Astrocyte (in vitro differentiated cells and primary cell): ENCODE measurements around the gene NFATC3. TPM values are rescaled to one million over a fixed set of nuclear protein-coding genes. Genes with fewer than 3 reads are reported as not detected.

Experiments
- DNase-seq: peaks from one replicate; pipeline ENCODE4 v3.0.0-alpha.2; 2010; ENCODE audit warnings: low read depth
- FAIRE-seq: peaks from 2 replicates; lab custom pipeline; 2011; peaks lifted over from hg19 to GRCh38; lab: Jason Lieb, UNC
- H2AFZ ChIP-seq: 2 replicates; pipeline ENCODE4 v1.6.0; 2012; ENCODE audit warnings: low read depth, low read length, inconsistent platforms
- H3K27ac ChIP-seq: 2 replicates; pipeline ENCODE4 v1.5.1; 2011; ENCODE audit warnings: low read depth, low read length, inconsistent platforms
- H3K27me3 ChIP-seq: 2 replicates; pipeline ENCODE4 v1.6.0; 2011; ENCODE audit warnings: low read length, inconsistent platforms; ENCODE audit not compliant: insufficient read depth
- H3K36me3 ChIP-seq: 2 replicates; pipeline ENCODE4 v1.5.1; 2011; ENCODE audit warnings: low read length, inconsistent platforms; ENCODE audit not compliant: insufficient read depth
- H3K4me1 ChIP-seq: 2 replicates; pipeline ENCODE4 v1.5.1; 2011; ENCODE audit warnings: low read length, inconsistent platforms; ENCODE audit not compliant: insufficient read depth
- H3K4me2 ChIP-seq: 2 replicates; pipeline ENCODE4 v1.6.0; 2012; ENCODE audit warnings: low read length, inconsistent platforms
- H3K4me3 ChIP-seq: 2 replicates; pipeline ENCODE4 v1.5.1; 2011; ENCODE audit warnings: low read depth, mild to moderate bottlenecking, low read length, inconsistent platforms; ENCODE audit not compliant: insufficient read depth
- H3K79me2 ChIP-seq: 2 replicates; pipeline ENCODE4 v1.6.0; 2012; ENCODE audit warnings: mild to moderate bottlenecking, low read length, inconsistent platforms; ENCODE audit not compliant: insufficient read depth
- H3K9ac ChIP-seq: 2 replicates; pipeline ENCODE4 v1.6.0; 2012; ENCODE audit warnings: mild to moderate bottlenecking, low read length, inconsistent platforms
- H3K9me3 ChIP-seq: 2 replicates; pipeline ENCODE4 v1.5.1; 2012; ENCODE audit warnings: low read depth, mild to moderate bottlenecking, low read length, inconsistent platforms; ENCODE audit not compliant: insufficient read depth
- H4K20me1 ChIP-seq: 2 replicates; pipeline ENCODE4 v1.6.0; 2012; ENCODE audit warnings: low read length, inconsistent platforms; ENCODE audit not compliant: insufficient read depth
- H3K27ac Mint-ChIP-seq: one replicate; pipeline ENCODE4 v1.8.0; 2021; ENCODE audit warnings: mild to moderate bottlenecking, mixed read lengths; ENCODE audit not compliant: unreplicated experiment
- H3K27me3 Mint-ChIP-seq: one replicate; pipeline ENCODE4 v1.8.0; 2021; ENCODE audit warnings: low read depth, mixed read lengths; ENCODE audit not compliant: unreplicated experiment
- H3K36me3 Mint-ChIP-seq: one replicate; pipeline ENCODE4 v1.8.0; 2021; ENCODE audit warnings: low read depth, mixed read lengths; ENCODE audit not compliant: unreplicated experiment
- H3K4me1 Mint-ChIP-seq: one replicate; pipeline ENCODE4 v1.8.0; 2021; ENCODE audit warnings: low read depth, mixed read lengths; ENCODE audit not compliant: unreplicated experiment
- H3K4me3 Mint-ChIP-seq: one replicate; pipeline ENCODE4 v1.8.0; 2021; ENCODE audit warnings: mild to moderate bottlenecking, moderate library complexity, mixed read lengths; ENCODE audit not compliant: unreplicated experiment
- H3K9me3 Mint-ChIP-seq: one replicate; pipeline ENCODE4 v1.8.0; 2021; ENCODE audit warnings: mild to moderate bottlenecking, mixed read lengths; ENCODE audit not compliant: unreplicated experiment
- CTCF ChIP-seq: IDR thresholded peaks from 2 replicates; pipeline ENCODE4 v1.5.1; 2011; ENCODE audit warnings: low read depth, mild to moderate bottlenecking, inconsistent platforms, low read length, moderate library complexity; ENCODE audit not compliant: insufficient read depth
- EZH2 ChIP-seq: IDR thresholded peaks from 2 replicates; pipeline ENCODE4 v1.6.1; 2012; ENCODE audit warnings: mild to moderate bottlenecking, low read length, inconsistent platforms; ENCODE audit not compliant: insufficient read depth
- total RNA-seq: library from RNA; stranded (reverse); gene quantifications from 2 replicates; pipeline ENCODE4 v1.2.1, GENCODE V29; 2021

NFATC3 gene
- total RNA-seq, 1 donor from 2014 or later, result 34.0 TPM

- no peaks in the 10 kb centered on the region for H3K9me3 Mint-ChIP-seq
- Histone ChIP-seq H3K79me2 (peaks cover 4% of the 10 kb centered on the region), H3K27me3 (no peaks in the 10 kb centered on the region), H2AFZ (no peak overlapping the region), H3K4me3 (no peak overlapping the region), H3K4me2 (no peak overlapping the region), H3K36me3 (no peaks in the 10 kb centered on the region), H3K9me3 (no peaks in the 10 kb centered on the region), H3K27ac (no peak overlapping the region), H3K4me1 (no peaks in the 10 kb centered on the region), H3K9ac (no peak overlapping the region), H4K20me1 (peaks cover 7% of the 10 kb centered on the region)
- no peak overlapping the region for H3K27ac Mint-ChIP-seq
- no peak overlapping the region for H3K4me3 Mint-ChIP-seq
- H3K36me3 Mint-ChIP-seq, result peaks cover 7% of the 10 kb centered on the region
- FAIRE-seq (no peak), DNase-seq (no peak)
- peaks cover 3% of the 10 kb centered on the region for H3K4me1 Mint-ChIP-seq
- H3K27me3 Mint-ChIP-seq, result no peaks in the 10 kb centered on the region
- TF ChIP-seq CTCF, result no peak
- TF ChIP-seq EZH2, result no peak
Observed at GRCh38 chr16:68215302-68215701, 130.1 kb downstream of the NFATC3 start.

GRCh38 chr16:68216240-68216639, 131.1 kb downstream of the NFATC3 start:
- DNase-seq, result no peak
- H3K4me3 Mint-ChIP-seq, result no peak overlapping the region
- no peak overlapping the region for H3K4me3 ChIP-seq

More at GRCh38 chr16:68216240-68216639, 131.1 kb downstream of the NFATC3 start:
- Histone ChIP-seq H3K79me2 (peaks cover 4% of the 10 kb centered on the region), H3K36me3 (no peaks in the 10 kb centered on the region), H3K9ac (no peak overlapping the region), H3K27me3 (no peaks in the 10 kb centered on the region), H3K4me1 (no peaks in the 10 kb centered on the region), H3K27ac (no peak overlapping the region), H3K9me3 (no peaks in the 10 kb centered on the region), H2AFZ (no peak overlapping the region), H4K20me1 (peaks cover 7% of the 10 kb centered on the region), H3K4me2 (no peak overlapping the region)
- Mint-ChIP-seq H3K27me3 (no peaks in the 10 kb centered on the region), H3K9me3 (no peaks in the 10 kb centered on the region), H3K4me1 (peaks cover 3% of the 10 kb centered on the region), H3K27ac (no peak overlapping the region), H3K36me3 (peaks cover 7% of the 10 kb centered on the region)
- TF ChIP-seq CTCF (no peak), EZH2 (no peak)
- FAIRE-seq, result no peak
